Muscle of leg (tissue), 11 donors: Measurements from ENCODE around the gene ZMYND11. TPM values are rescaled to one million over a fixed set of nuclear protein-coding genes. Genes with fewer than 3 reads are reported as not detected.

Experiments
- DNase-seq: peaks from one replicate; pipeline ENCODE4 v3.0.0; 2013
- H3K27ac ChIP-seq: one replicate; pipeline ENCODE4 v1.5.1; 2013; ENCODE audit warnings: mild to moderate bottlenecking, low read length, control low read depth
- H3K27me3 ChIP-seq: one replicate; pipeline ENCODE4 v1.6.1; 2013; ENCODE audit warnings: low read length; ENCODE audit not compliant: control insufficient read depth, insufficient read depth
- H3K36me3 ChIP-seq: one replicate; pipeline ENCODE4 v1.6.1; 2013; ENCODE audit warnings: low read length; ENCODE audit not compliant: control insufficient read depth, insufficient read depth
- H3K4me1 ChIP-seq: one replicate; pipeline ENCODE4 v1.6.1; 2013; ENCODE audit warnings: low read length; ENCODE audit not compliant: control insufficient read depth, insufficient read depth
- H3K4me3 ChIP-seq: one replicate; pipeline ENCODE4 v1.5.1; 2013; ENCODE audit warnings: low read length, control low read depth
- H3K9me3 ChIP-seq: replicated peaks from 2 replicates; pipeline ENCODE4 v1.6.1; 2013; ENCODE audit warnings: low read depth, low read length; ENCODE audit not compliant: control insufficient read depth
- WGBS: methylation state at CpG from one replicate; pipeline ENCODE4 v1.1.5; 2013; ENCODE audit warnings: missing lambda C conversion rate; ENCODE audit not compliant: insufficient coverage; 5-methylcytosine and 5-hydroxymethylcytosine counted together
- polyA plus RNA-seq, 8 donors: library from polyadenylated mRNA; unstranded; fragments of 120-200 nt; gene quantifications; one replicate each; pipeline versions ENCODE4 v1.2.1 to v1.2.3, GENCODE V29; 2013; ENCODE audit warnings: inconsistent platforms in 1 of 8, low replicate concordance in 1 of 8; ENCODE audit not compliant: insufficient read length in 8 of 8, insufficient read depth in 1 of 8
- total RNA-seq: library from RNA; stranded (reverse); fragments of 120-200 nt; gene quantifications from one replicate; pipeline ENCODE4 v1.2.4, GENCODE V29; 2013

The ZMYND11 gene
- total and polyA plus RNA-seq, 9 donors, result 45.5 to 67.4 (median 57.1) TPM

DNA sequence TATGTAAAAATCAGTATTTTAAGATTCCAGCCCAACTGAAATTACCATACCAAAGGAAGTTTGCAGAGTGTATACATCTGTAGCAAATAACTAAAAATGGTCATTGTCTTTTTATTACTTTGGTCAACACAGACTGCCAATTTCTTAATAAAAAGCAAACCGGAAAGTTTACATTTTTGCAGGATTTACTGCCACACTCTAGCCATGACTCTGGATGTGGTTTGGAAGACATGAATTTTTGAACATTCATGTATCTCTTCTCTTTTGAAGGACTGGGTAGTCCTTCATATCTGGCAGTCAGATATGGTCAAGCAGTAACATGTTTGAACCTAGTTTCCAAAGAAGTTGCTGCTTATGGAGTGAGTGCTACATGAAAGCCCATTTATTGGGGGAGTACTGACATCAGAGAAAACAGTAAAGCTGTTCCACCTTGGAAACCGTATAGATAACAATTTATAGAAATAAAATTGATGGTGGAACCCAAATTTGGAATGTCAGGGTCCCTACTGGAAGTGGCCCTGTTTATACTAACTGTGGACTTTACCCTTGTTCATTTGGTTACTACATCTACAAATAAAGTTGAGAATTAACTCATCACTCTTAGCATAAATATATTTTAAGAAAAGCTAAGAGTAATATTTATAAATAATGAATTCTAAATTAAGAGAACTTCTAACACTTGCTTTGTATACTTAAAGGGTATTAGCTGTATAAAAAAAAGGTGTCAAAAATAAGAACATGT lies 84.6 kb downstream of the ZMYND11 start:
- DNase-seq, result no peak
- Histone ChIP-seq H3K27me3 (no peaks in the 10 kb centered on the region), H3K4me1 (no peaks in the 10 kb centered on the region), H3K27ac (no peak overlapping the region), H3K36me3 (no peaks in the 10 kb centered on the region), H3K4me3 (no peak overlapping the region), H3K9me3 (no peaks in the 10 kb centered on the region)
- WGBS, result no CpG with 5 or more reads among the region's 2 CpGs

- H3K27ac ChIP-seq, result no peak overlapping the region
- no peak overlapping the region for H3K4me3 ChIP-seq
- no peak for DNase-seq
- H3K36me3 ChIP-seq, result no peaks in the 10 kb centered on the region
- no peaks in the 10 kb centered on the region for H3K4me1 ChIP-seq
- H3K9me3 ChIP-seq, result no peaks in the 10 kb centered on the region
- no CpG with 5 or more reads among the region's 3 CpGs for WGBS
- H3K27me3 ChIP-seq, result no peaks in the 10 kb centered on the region
Observed at GRCh38 chr10:224571-224970, 89.3 kb downstream of the ZMYND11 start.

DNA sequence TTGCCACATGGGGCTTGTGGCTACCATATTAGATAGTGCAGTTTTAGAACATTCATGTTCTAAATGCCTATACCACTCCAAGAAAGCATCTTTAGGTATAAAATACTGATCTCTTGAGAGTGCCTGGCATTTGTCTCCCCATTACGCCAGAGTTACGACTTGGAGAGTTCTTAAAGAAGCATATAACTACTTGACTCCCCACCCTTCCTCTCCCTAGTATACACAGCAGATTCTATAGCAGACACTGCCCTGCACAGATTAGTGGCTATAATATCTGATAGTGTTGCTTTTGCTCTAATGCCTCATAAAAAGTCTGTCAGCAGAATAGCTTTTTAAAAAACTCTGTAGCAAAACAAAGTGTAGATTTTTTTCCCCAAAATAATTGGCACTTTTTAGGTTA lies 90.8 kb downstream of the ZMYND11 start:
- Histone ChIP-seq H3K4me1 (no peaks in the 10 kb centered on the region), H3K27me3 (no peaks in the 10 kb centered on the region), H3K36me3 (no peaks in the 10 kb centered on the region), H3K4me3 (no peak overlapping the region), H3K27ac (no peak overlapping the region), H3K9me3 (no peaks in the 10 kb centered on the region)
- WGBS, result no CpG with 5 or more reads among the region's 2 CpGs
- no peak for DNase-seq

DNA sequence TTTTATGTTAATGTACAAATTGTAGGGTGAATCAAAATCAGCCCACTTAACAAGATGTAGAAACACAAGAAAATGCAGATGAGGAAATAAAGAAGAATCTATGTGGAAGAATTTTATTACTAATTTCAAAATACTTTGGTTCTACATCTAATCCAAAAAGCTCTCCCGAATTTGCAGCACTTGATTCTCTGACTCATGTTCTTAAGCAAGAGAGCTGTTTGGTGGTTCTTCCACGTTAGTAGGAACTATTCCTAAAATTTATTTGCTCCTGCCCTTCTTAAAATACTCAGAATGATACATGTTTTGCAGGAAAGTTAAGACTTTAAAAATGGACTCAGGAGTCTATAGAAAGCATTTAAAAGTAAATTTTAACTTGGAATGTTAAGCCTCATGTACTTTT lies 91.8 kb downstream of the ZMYND11 start:
- Histone ChIP-seq H3K4me3 (no peak overlapping the region), H3K27ac (no peak overlapping the region), H3K4me1 (no peaks in the 10 kb centered on the region), H3K27me3 (no peaks in the 10 kb centered on the region), H3K9me3 (no peaks in the 10 kb centered on the region), H3K36me3 (no peaks in the 10 kb centered on the region)
- DNase-seq, result no peak
- WGBS, result no CpG with 5 or more reads among the region's 2 CpGs

DNA sequence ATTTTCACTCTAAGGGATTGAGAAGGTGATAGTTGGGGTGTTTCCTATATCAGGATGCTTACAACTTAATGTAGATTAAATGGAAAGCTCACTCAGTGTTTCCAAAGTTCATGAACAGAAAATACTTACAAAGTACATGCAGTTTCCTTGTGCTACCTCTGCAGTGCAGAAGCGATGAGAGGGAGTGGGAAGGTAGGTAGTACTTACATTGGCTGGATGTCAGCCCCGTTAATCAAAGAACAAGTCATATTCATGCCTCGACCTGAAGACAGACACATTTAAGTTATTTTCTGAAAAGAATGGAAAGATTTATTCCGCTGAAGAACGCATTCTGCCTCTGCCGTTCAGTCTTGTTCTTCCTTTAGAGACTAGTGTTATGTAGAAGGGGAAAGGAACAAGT lies 93.1 kb downstream of the ZMYND11 start:
- no peaks in the 10 kb centered on the region for H3K27me3 ChIP-seq
- no peak overlapping the region for H3K27ac ChIP-seq
- no peaks in the 10 kb centered on the region for H3K9me3 ChIP-seq
- H3K4me3 ChIP-seq, result no peak overlapping the region
- H3K36me3 ChIP-seq, result no peaks in the 10 kb centered on the region
- no peaks in the 10 kb centered on the region for H3K4me1 ChIP-seq
- WGBS, result 100% methylated on average over 2 of the region's 6 CpGs
- no peak for DNase-seq

GRCh38 chr10:230758-231157 lies 95.5 kb downstream of the ZMYND11 start:
- H3K27ac ChIP-seq, result no peak overlapping the region
- WGBS, result no CpG with 5 or more reads among the region's 9 CpGs
- no peaks in the 10 kb centered on the region for H3K9me3 ChIP-seq
- H3K27me3 ChIP-seq, result no peaks in the 10 kb centered on the region
- DNase-seq, result no peak
- peaks cover 2% of the 10 kb centered on the region for H3K36me3 ChIP-seq
- peaks cover 3% of the 10 kb centered on the region for H3K4me1 ChIP-seq
- H3K4me3 ChIP-seq, result no peak overlapping the region

GRCh38 chr10:232061-232460 lies 96.8 kb downstream of the ZMYND11 start:
- H3K27ac ChIP-seq, result no peak overlapping the region
- no peak overlapping the region for H3K4me3 ChIP-seq
- H3K27me3 ChIP-seq, result no peaks in the 10 kb centered on the region
- 94% methylated on average over 3 of the region's 3 CpGs for WGBS
- H3K4me1 ChIP-seq, result peaks cover 3% of the 10 kb centered on the region
- H3K9me3 ChIP-seq, result no peaks in the 10 kb centered on the region
- DNase-seq, result no peak
- H3K36me3 ChIP-seq, result peaks cover 2% of the 10 kb centered on the region

- Histone ChIP-seq H3K4me3 (no peak overlapping the region), H3K9me3 (no peaks in the 10 kb centered on the region), H3K36me3 (peaks cover 2% of the 10 kb centered on the region), H3K4me1 (peaks cover 3% of the 10 kb centered on the region), H3K27ac (no peak overlapping the region), H3K27me3 (no peaks in the 10 kb centered on the region)
- DNase-seq, result no peak
- WGBS, result 83% methylated on average over 7 of the region's 11 CpGs
Observed at GRCh38 chr10:232878-233277, 97.6 kb downstream of the ZMYND11 start.

DNA sequence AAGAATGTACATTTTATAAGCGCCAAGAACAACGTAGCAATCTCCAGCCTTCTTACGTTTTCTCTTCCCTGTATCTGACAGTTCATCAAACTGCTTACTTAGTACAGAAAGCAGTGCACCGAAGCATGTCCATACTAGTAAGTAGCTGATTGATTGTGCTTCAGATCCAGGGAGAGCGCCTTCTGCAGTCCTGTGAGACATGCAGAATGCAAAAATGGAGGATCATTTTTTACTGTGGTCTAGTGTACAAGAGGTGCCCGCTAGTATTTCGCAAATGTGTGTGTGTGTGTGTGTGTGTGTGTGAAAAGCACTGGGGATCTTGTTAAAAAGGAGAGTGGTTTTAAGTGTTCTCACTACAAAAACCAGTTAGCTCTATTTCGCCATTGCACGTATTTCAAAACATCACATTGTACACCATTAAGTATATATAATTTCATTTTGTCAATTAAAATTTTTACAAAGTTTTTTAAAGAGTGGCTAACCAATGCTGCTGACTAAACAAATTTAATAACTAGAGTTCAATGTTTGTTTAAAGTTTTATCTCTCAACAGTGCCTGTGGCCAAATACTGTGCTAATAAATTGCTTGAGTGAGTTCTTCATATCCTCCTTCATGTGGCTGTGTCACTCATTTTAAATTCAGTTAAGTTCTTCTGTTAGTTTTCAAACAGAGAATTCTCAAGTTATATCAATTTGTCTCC lies 99.6 kb downstream of the ZMYND11 start:
- 57% methylated on average over 3 of the region's 9 CpGs for WGBS
- H3K4me1 ChIP-seq, result peaks cover 3% of the 10 kb centered on the region
- no peaks in the 10 kb centered on the region for H3K9me3 ChIP-seq
- peaks cover 2% of the 10 kb centered on the region for H3K36me3 ChIP-seq
- H3K27ac ChIP-seq, result no peak overlapping the region
- no peak overlapping the region for H3K4me3 ChIP-seq
- no peaks in the 10 kb centered on the region for H3K27me3 ChIP-seq
- no peak for DNase-seq

DNA sequence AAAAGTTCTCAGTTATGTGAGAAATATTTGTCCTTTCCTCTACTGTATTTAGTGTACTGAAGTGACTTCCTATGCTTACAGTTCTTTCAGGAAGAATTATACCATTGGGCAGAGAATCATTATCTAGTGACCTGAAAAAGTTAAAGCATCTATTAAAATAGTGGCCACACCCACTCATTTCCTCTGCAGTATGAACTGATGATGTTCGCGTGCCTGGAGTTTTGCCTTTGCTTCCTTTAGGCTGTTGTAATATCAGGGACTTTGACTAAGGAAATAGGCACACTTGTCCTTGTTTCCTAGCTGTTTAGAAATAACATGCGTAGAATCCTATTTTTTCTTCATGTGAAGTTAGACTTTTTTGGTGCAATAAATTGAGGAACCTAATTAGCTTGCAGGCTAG lies 100.7 kb downstream of the ZMYND11 start:
- Histone ChIP-seq H3K4me1 (peaks cover 3% of the 10 kb centered on the region), H3K4me3 (no peak overlapping the region), H3K27ac (no peak overlapping the region), H3K9me3 (no peaks in the 10 kb centered on the region), H3K27me3 (no peaks in the 10 kb centered on the region), H3K36me3 (peaks cover 4% of the 10 kb centered on the region)
- 75% methylated on average over 1 of the region's 3 CpGs for WGBS
- peak; percentile 26 for DNase-seq
